OCI-LY1 (cell line): Measurements from ENCODE around the gene UPP2.

Experiments used
- H2AFZ ChIP-seq: fragments of 200-600 bp; sonication (generic), shearing (Covaris generic); 2 replicates; pipeline ENCODE4 v1.6.0; 2014; ENCODE audit warnings: antibody characterized with exemption, mild to moderate bottlenecking, low read length
- H3F3A ChIP-seq: fragments of 200-600 bp; sonication (generic), shearing (Covaris generic); 2 replicates; pipeline ENCODE4 v1.6.0; 2014; ENCODE audit warnings: mild to moderate bottlenecking, antibody characterized with exemption, low read length, moderate library complexity; ENCODE audit not compliant: insufficient read depth
- H3K27ac ChIP-seq: fragments of 200-600 bp; sonication (generic); 2 replicates; pipeline ENCODE4 v1.5.1; 2014; ENCODE audit warnings: low read length, mixed run types, mild to moderate bottlenecking, low read depth; ENCODE audit not compliant: poor library complexity, severe bottlenecking
- H3K27me3 ChIP-seq: fragments of 200-600 bp; sonication (generic); 2 replicates; pipeline ENCODE4 v1.6.0; 2014; ENCODE audit warnings: antibody characterized with exemption, mild to moderate bottlenecking, low read length, moderate library complexity; ENCODE audit not compliant: insufficient read depth
- H3K36me3 ChIP-seq: fragments of 200-600 bp; sonication (generic); 2 replicates; pipeline ENCODE4 v1.6.1; 2014; ENCODE audit warnings: mild to moderate bottlenecking, antibody characterized with exemption, low read length, moderate library complexity, mixed read lengths; ENCODE audit not compliant: insufficient read depth
- H3K4me1 ChIP-seq: fragments of 200-600 bp; sonication (generic); 2 replicates; pipeline ENCODE4 v1.5.1; 2014; ENCODE audit warnings: mild to moderate bottlenecking, low read length, moderate library complexity; ENCODE audit not compliant: insufficient read depth, severe bottlenecking
- H3K4me2 ChIP-seq: fragments of 200-600 bp; sonication (generic), shearing (Covaris generic); 2 replicates; pipeline ENCODE4 v1.6.1; 2014; ENCODE audit warnings: low read length
- H3K4me3 ChIP-seq: fragments of 200-600 bp; sonication (generic); 2 replicates; pipeline ENCODE4 v1.5.1; 2014; ENCODE audit warnings: low read length, low read depth, mild to moderate bottlenecking, mixed read lengths; ENCODE audit not compliant: poor library complexity, severe bottlenecking
- H3K79me2 ChIP-seq: fragments of 200-600 bp; shearing (Covaris generic); 2 replicates; pipeline ENCODE4 v1.6.1; 2016; ENCODE audit warnings: mixed run types, low read length, mixed read lengths; ENCODE audit not compliant: insufficient read depth
- H3K9ac ChIP-seq: fragments of 200-600 bp; sonication (generic), shearing (Covaris generic); 2 replicates; pipeline ENCODE4 v1.6.1; 2014; ENCODE audit warnings: mild to moderate bottlenecking, low read length, mixed read lengths
- H3K9me2 ChIP-seq: fragments of 200-600 bp; sonication (generic), shearing (Covaris generic); 2 replicates; pipeline ENCODE4 v1.6.1; 2014; ENCODE audit warnings: low read depth, mild to moderate bottlenecking, low read length, mixed read lengths
- H3K9me3 ChIP-seq: fragments of 200-600 bp; shearing (Covaris generic); 2 replicates; pipeline ENCODE4 v1.6.1; 2014; ENCODE audit warnings: low read length, mixed read lengths
- H4K20me1 ChIP-seq: fragments of 200-600 bp; sonication (generic), shearing (Covaris generic); 2 replicates; pipeline ENCODE4 v1.6.0; 2016; ENCODE audit warnings: mild to moderate bottlenecking, low read length; ENCODE audit not compliant: insufficient read depth
- CTCF ChIP-seq: fragments of 200-600 bp; sonication (generic), shearing (Covaris generic); IDR thresholded peaks from 2 replicates; pipeline ENCODE4 v1.5.1; 2017; ENCODE audit warnings: mild to moderate bottlenecking, antibody characterized with exemption, low read length, moderate library complexity, mixed read lengths
- EZH2 ChIP-seq: fragments of 200-600 bp; sonication (generic), shearing (Covaris generic); IDR thresholded peaks from 2 replicates; pipeline ENCODE4 v1.8.0; 2017; ENCODE audit warnings: borderline replicate concordance, mixed run types, mild to moderate bottlenecking, antibody characterized with exemption, low read length, moderate library complexity, mixed read lengths

UPP2 gene

GRCh38 chr2:158060160-158060834 lies 41.4 kb upstream of the UPP2 start:
- no peak overlapping the region for H3K4me2 ChIP-seq
- no peaks in the 10 kb centered on the region for H3K9me3 ChIP-seq
- no peak overlapping the region for H3K9ac ChIP-seq
- no peak for TF ChIP-seq EZH2
- TF ChIP-seq CTCF, result no peak
- H3K4me3 ChIP-seq, result no peak overlapping the region
- H3K27me3 ChIP-seq, result no peaks in the 10 kb centered on the region
- no peaks in the 10 kb centered on the region for H3K4me1 ChIP-seq
- no peaks in the 10 kb centered on the region for H3K79me2 ChIP-seq
- H3K36me3 ChIP-seq, result no peaks in the 10 kb centered on the region
- no peak overlapping the region for H2AFZ ChIP-seq
- no peaks in the 10 kb centered on the region for H3F3A ChIP-seq
- no peak overlapping the region for H3K27ac ChIP-seq
- no peaks in the 10 kb centered on the region for H3K9me2 ChIP-seq
- H4K20me1 ChIP-seq, result no peaks in the 10 kb centered on the region

- H3K27ac ChIP-seq, result no peak overlapping the region
- H3K79me2 ChIP-seq, result no peaks in the 10 kb centered on the region
- TF ChIP-seq CTCF (no peak), EZH2 (no peak)
- no peak overlapping the region for H3K4me2 ChIP-seq
- H3K9me3 ChIP-seq, result no peaks in the 10 kb centered on the region
- no peak overlapping the region for H3K4me3 ChIP-seq
- H3K9ac ChIP-seq, result no peak overlapping the region
- H3K36me3 ChIP-seq, result no peaks in the 10 kb centered on the region
- H4K20me1 ChIP-seq, result no peaks in the 10 kb centered on the region
- no peaks in the 10 kb centered on the region for H3F3A ChIP-seq
- H3K9me2 ChIP-seq, result no peaks in the 10 kb centered on the region
- H3K27me3 ChIP-seq, result no peaks in the 10 kb centered on the region
- no peak overlapping the region for H2AFZ ChIP-seq
- no peaks in the 10 kb centered on the region for H3K4me1 ChIP-seq
These were observed 40.7 kb upstream of the UPP2 start for GRCh38 chr2:158060835-158061435.

GRCh38 chr2:158061763-158062162 lies 39.9 kb upstream of the UPP2 start:
- Histone ChIP-seq H3K27me3 (no peaks in the 10 kb centered on the region), H3K9ac (no peak overlapping the region), H3K9me3 (no peaks in the 10 kb centered on the region), H3K79me2 (no peaks in the 10 kb centered on the region), H3F3A (no peaks in the 10 kb centered on the region), H2AFZ (no peak overlapping the region), H3K4me2 (no peak overlapping the region), H4K20me1 (no peaks in the 10 kb centered on the region), H3K4me1 (no peaks in the 10 kb centered on the region), H3K4me3 (no peak overlapping the region), H3K36me3 (no peaks in the 10 kb centered on the region), H3K27ac (no peak overlapping the region), H3K9me2 (no peaks in the 10 kb centered on the region)
- TF ChIP-seq CTCF (no peak), EZH2 (no peak)
